ENCODE measurements around the gene PARVA.

DNA sequence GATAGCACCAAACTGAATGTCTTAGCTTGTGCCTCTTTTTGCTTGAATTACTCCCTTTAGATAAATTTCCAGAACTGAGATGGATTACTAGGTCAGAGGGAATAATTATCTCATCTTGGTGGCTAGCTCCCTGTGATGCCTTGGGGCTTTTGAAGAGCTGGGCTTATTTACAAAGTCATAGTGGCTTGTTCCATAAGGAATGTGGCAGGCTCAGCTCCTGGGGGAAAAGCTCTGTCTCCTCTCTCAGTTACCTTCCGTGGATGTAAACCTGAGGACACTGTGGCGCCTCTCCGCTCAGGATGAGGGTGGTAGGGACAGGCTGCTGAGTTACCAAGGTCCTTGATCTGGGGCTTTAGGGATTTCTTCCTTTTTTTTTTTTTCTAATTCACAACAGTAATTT lies 121.7 kb downstream of the PARVA start:
- TF ChIP-seq POLR2AphosphoS5 (IDR thresholded peaks at IDR 0.05; ENCODE audit: low read depth, low read length) (no peak), TAF1 (IDR thresholded peaks at IDR 0.05; ENCODE audit: borderline replicate concordance, insufficient read depth, low read length) (no peak)
